ENCODE data around the gene VAMP5. TPM values are rescaled to one million over a fixed set of nuclear protein-coding genes. Genes with fewer than 3 reads are reported as not detected.

The VAMP5 gene
- total RNA-seq, 4 donors from 2014 or later: 37.6 to 56.5 (median 51.2) TPM

- TF ChIP-seq POLR2AphosphoS5 (IDR thresholded peaks at IDR 0.05): no peak
- TF ChIP-seq CTCF (IDR thresholded peaks at IDR 0.05): no peak
- no peak for ATAC-seq
- 47 to 58% methylated on average over 4 to 5 of the region's 6 CpGs for WGBS, 2 donors (ENCODE audit: low coverage in 1 of 2)
- Histone ChIP-seq H3K9me3 (no peaks in the 10 kb centered on the region), H3K4me3 (peak overlapping the region in 1 of 2 donors; percentile 13), H3K27me3 (no peaks in the 10 kb centered on the region), H3K4me1 (peaks cover 3 to 89% (median 39%) of the 10 kb centered on the region in 3 donors), H3K36me3 (peaks cover 0 to 51% of the 10 kb centered on the region in 2 donors), H3K27ac (peak overlapping the region in 3 of 4 donors; percentile 75 to 95 (median 89))
These were observed 20.5 kb downstream of the VAMP5 start for GRCh38 chr2:85604568-85605339.

- H3K27me3 ChIP-seq: no peaks in the 10 kb centered on the region
- no peak for TF ChIP-seq EP300 (IDR thresholded peaks at IDR 0.05)
- no peak for TF ChIP-seq POLR2AphosphoS5 (IDR thresholded peaks at IDR 0.05)
- TF ChIP-seq POLR2A (IDR thresholded peaks at IDR 0.05): no peak
- no peak for TF ChIP-seq CTCF (IDR thresholded peaks at IDR 0.05)
- peaks cover 3 to 89% (median 43%) of the 10 kb centered on the region in 3 donors for H3K4me1 ChIP-seq
- no peak overlapping the region for H3K4me3 ChIP-seq
- H3K9me3 ChIP-seq: no peaks in the 10 kb centered on the region
- WGBS, 2 donors (ENCODE audit: low coverage in 1 of 2): 25 to 50% methylated on average over 1 to 4 of the region's 4 CpGs
- peaks cover 0 to 43% of the 10 kb centered on the region in 2 donors for H3K36me3 ChIP-seq
- no peak for ATAC-seq
- H3K27ac ChIP-seq: peak overlapping the region in 3 of 4 donors; percentile 75 to 95 (median 89)
These were observed 21.3 kb downstream of the VAMP5 start for GRCh38 chr2:85605406-85606115.

GRCh38 chr2:85606116-85606455, 21.9 kb downstream of the VAMP5 start:
- Histone ChIP-seq H3K36me3 (peaks cover 0 to 37% of the 10 kb centered on the region in 2 donors), H3K4me1 (peaks cover 3 to 89% (median 42%) of the 10 kb centered on the region in 3 donors), H3K27ac (peak overlapping the region in 3 of 4 donors; percentile 75 to 95 (median 89)), H3K4me3 (no peak overlapping the region), H3K9me3 (no peaks in the 10 kb centered on the region), H3K27me3 (no peaks in the 10 kb centered on the region)
- TF ChIP-seq CTCF (IDR thresholded peaks at IDR 0.05) (no peak), POLR2AphosphoS5 (IDR thresholded peaks at IDR 0.05) (no peak), EP300 (IDR thresholded peaks at IDR 0.05) (no peak), POLR2A (IDR thresholded peaks at IDR 0.05) (no peak)
- no peak for ATAC-seq
- 66% methylated on average over 5 of the region's 7 CpGs; no CpG with 5 or more reads in 1 of the 2 donors for WGBS, 2 donors (ENCODE audit: low coverage in 1 of 2)

- H3K27ac ChIP-seq: peak overlapping the region in 3 of 4 donors; percentile 75 to 95 (median 89)
- H3K9me3 ChIP-seq: no peaks in the 10 kb centered on the region
- TF ChIP-seq POLR2A (IDR thresholded peaks at IDR 0.05) (no peak), EP300 (IDR thresholded peaks at IDR 0.05) (no peak), POLR2AphosphoS5 (IDR thresholded peaks at IDR 0.05) (no peak), CTCF (IDR thresholded peaks at IDR 0.05) (no peak)
- H3K27me3 ChIP-seq: no peaks in the 10 kb centered on the region
- peaks cover 0 to 37% of the 10 kb centered on the region in 2 donors for H3K36me3 ChIP-seq
- 57 to 76% methylated on average over 6 to 7 of the region's 9 CpGs for WGBS, 2 donors (ENCODE audit: low coverage in 1 of 2)
- ATAC-seq: no peak
- peaks cover 3 to 86% (median 35%) of the 10 kb centered on the region in 3 donors for H3K4me1 ChIP-seq
- no peak overlapping the region for H3K4me3 ChIP-seq
These were observed 23.3 kb downstream of the VAMP5 start for GRCh38 chr2:85607268-85608215.
